DOHH2 (cell line): ENCODE measurements around the gene TSC2.
A peak's percentile ranks its signal among the peaks of the same experiment; 100 is the strongest.
"Not testable (repeated sequence)": the region's sequence is repeated elsewhere in the genome, so short reads cannot be mapped to it uniquely, and the experiment has no call there.

Experiments
- H3F3A ChIP-seq: fragments of 200-600 bp; sonication (generic), shearing (Covaris generic); 2 replicates; pipeline ENCODE4 v1.6.0; 2016; ENCODE audit warnings: antibody characterized with exemption, mild to moderate bottlenecking; ENCODE audit not compliant: control insufficient read depth, insufficient read depth
- H3K27ac ChIP-seq: fragments of 200-600 bp; sonication (generic); 2 replicates; pipeline ENCODE4 v1.5.1; 2014; ENCODE audit warnings: low read depth, mild to moderate bottlenecking, low read length, moderate library complexity
- H3K27me3 ChIP-seq: fragments of 200-600 bp; sonication (generic); 2 replicates; pipeline ENCODE4 v1.6.1; 2014; ENCODE audit warnings: mild to moderate bottlenecking, low read length, mixed read lengths; ENCODE audit not compliant: control insufficient read depth
- H3K36me3 ChIP-seq: fragments of 200-600 bp; sonication (generic); 2 replicates; pipeline ENCODE4 v1.6.1; 2014; ENCODE audit warnings: mild to moderate bottlenecking, low read length, moderate library complexity, mixed read lengths; ENCODE audit not compliant: control insufficient read depth
- H3K4me1 ChIP-seq: fragments of 200-600 bp; sonication (generic); 2 replicates; pipeline ENCODE4 v1.6.1; 2014; ENCODE audit warnings: mild to moderate bottlenecking, low read length, mixed read lengths; ENCODE audit not compliant: control insufficient read depth
- H3K4me2 ChIP-seq: fragments of 200-600 bp; sonication (generic); 2 replicates; pipeline ENCODE4 v1.6.0; 2014; ENCODE audit warnings: mild to moderate bottlenecking, low read length, moderate library complexity
- H3K4me3 ChIP-seq: fragments of 200-600 bp; sonication (generic); 2 replicates; pipeline ENCODE4 v1.5.1; 2014; ENCODE audit warnings: mild to moderate bottlenecking, low read length, mixed read lengths
- H3K79me2 ChIP-seq: fragments of 200-600 bp; sonication (generic); 2 replicates; pipeline ENCODE4 v1.6.1; 2014; ENCODE audit warnings: mild to moderate bottlenecking, low read length, mixed read lengths; ENCODE audit not compliant: control insufficient read depth
- H3K9me2 ChIP-seq: fragments of 200-600 bp; sonication (generic); replicated peaks from 2 replicates; pipeline ENCODE4 v1.6.1; 2014; ENCODE audit warnings: mild to moderate bottlenecking, low read length, mixed read lengths; ENCODE audit not compliant: control insufficient read depth
- H3K9me3 ChIP-seq: fragments of 200-600 bp; sonication (generic); 2 replicates; pipeline ENCODE4 v1.6.1; 2014; ENCODE audit warnings: antibody characterized with exemption, low read length, mixed read lengths; ENCODE audit not compliant: control insufficient read depth, insufficient read depth
- H4K20me1 ChIP-seq: fragments of 200-600 bp; sonication (generic); 2 replicates; pipeline ENCODE4 v1.6.0; 2014; ENCODE audit warnings: low read depth, mild to moderate bottlenecking, antibody characterized with exemption, low read length, moderate library complexity; ENCODE audit not compliant: control insufficient read depth, insufficient read depth
- EZH2phosphoT487 ChIP-seq: fragments of 200-600 bp; sonication (generic); IDR thresholded peaks from 2 replicates; pipeline ENCODE4 v1.6.1; 2017; ENCODE audit warnings: borderline replicate concordance, mild to moderate bottlenecking, antibody characterized with exemption, low read length, moderate library complexity, mixed read lengths
- TF ChIP-seq, protein P1 (sequence below): fragments of 200-600 bp; sonication (generic); IDR thresholded peaks from one replicate; pipeline ENCODE4 v1.5.1; 2014; ENCODE audit warnings: antibody characterized with exemption, mild to moderate bottlenecking, low read depth, low read length; ENCODE audit not compliant: poor library complexity, severe bottlenecking

The TSC2 gene

DNA sequence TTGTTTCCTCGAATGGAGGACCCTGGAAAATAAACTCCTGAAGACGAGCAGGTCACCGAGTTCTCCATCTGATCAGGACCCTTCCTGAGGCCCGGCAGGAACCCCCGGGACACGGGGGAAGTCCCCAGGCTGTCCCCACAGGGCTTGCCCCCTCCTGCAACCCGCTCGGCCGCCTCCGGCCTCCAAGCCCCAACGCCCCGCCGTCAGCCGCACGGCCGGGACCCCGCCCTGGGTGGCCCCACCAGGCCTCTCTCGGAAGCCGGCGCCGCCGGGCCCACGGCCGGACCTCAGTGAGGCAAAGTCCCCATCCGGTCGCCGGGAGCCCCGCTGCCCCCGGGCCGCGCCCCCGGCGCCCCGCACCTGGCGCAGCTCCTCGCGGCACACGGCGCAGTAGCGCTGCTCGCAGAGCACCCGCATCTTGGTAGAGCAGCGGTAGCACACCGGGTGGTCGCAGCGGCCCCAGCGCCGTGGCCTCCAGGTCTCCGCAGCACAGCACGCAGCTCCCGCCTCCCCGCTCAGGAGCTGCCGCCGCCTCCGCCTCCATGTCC is 38.5 kb upstream of the TSC2 start:
- Histone ChIP-seq H3K79me2 (peaks cover 64% of the 10 kb centered on the region), H3K27me3 (no peaks in the 10 kb centered on the region), H3K9me3 (no peaks in the 10 kb centered on the region), H3K4me3 (peak overlapping the region; percentile 88), H3K27ac (peak overlapping the region; percentile 59), H3F3A (no peaks in the 10 kb centered on the region), H3K4me2 (peak overlapping the region; percentile 93), H3K36me3 (peaks cover 51% of the 10 kb centered on the region), H3K9me2 (no peaks in the 10 kb centered on the region), H4K20me1 (peaks cover 28% of the 10 kb centered on the region), H3K4me1 (peaks cover 46% of the 10 kb centered on the region)
- no peak for TF ChIP-seq EZH2phosphoT487
- TF ChIP-seq, protein P1, sequence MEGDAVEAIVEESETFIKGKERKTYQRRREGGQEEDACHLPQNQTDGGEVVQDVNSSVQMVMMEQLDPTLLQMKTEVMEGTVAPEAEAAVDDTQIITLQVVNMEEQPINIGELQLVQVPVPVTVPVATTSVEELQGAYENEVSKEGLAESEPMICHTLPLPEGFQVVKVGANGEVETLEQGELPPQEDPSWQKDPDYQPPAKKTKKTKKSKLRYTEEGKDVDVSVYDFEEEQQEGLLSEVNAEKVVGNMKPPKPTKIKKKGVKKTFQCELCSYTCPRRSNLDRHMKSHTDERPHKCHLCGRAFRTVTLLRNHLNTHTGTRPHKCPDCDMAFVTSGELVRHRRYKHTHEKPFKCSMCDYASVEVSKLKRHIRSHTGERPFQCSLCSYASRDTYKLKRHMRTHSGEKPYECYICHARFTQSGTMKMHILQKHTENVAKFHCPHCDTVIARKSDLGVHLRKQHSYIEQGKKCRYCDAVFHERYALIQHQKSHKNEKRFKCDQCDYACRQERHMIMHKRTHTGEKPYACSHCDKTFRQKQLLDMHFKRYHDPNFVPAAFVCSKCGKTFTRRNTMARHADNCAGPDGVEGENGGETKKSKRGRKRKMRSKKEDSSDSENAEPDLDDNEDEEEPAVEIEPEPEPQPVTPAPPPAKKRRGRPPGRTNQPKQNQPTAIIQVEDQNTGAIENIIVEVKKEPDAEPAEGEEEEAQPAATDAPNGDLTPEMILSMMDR = no peak

DNA sequence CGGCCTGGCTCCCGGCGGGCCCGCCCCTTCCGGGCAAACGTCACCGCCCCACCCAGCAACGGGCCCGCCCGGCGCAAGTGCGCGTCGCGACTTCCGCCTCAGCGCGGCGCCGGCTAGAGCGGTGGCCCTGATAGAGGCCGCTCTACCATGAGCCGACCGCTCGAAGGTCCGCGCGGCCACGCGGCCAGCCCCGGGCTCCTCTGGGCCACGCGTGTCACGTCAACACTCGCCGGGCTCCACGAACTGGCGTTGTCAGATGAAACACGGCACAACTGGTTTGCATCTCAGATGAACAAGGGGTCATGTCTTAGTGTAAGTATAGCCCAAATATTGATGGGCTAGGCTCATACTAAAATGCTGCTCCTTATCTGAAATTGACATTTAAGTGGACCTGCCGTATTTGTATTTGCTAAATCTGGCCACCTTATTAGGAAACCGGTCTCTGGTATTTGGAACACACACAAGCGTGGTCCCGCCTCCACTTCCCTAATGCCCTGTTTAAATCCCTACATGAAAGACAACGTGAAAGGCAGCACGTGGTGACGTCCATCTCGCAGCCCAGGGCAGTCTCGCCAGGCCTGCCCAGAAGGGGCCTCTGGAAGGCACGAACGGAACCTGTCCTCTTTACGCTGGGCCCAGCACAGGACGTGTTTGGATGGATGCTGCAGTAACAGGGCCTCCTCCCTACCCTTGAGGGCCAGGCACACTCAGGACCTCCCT is 37.8 kb upstream of the TSC2 start, which contains the start of gene ZNF598:
ZNF598 (minus strand) TSS at position 31 of the 720 bp plus-strand sequence.
- no peak for TF ChIP-seq EZH2phosphoT487
- TF ChIP-seq, protein P1 = no peak

DNA sequence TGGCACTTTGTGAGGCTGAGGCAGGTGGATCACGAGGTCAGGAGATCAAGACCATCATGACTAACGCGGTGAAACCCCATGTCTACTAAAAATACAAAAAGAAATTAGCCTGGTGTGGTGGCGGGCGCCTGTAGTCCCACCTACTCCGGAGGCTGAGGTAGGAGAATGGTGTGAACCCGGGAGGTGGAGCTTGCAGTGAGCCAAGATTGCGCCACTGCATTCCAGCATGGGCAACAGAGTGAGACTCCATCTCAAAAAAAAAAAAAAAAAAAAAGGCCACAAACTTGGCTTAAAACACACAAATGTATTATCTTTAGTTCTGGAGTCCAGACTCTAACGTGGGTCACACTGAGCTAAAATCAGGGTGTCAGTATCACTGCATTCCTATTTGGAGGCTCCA is 36.1 kb upstream of the TSC2 start:
- H3F3A ChIP-seq, H3K9me2 ChIP-seq, H3K27ac ChIP-seq, H3K4me2 ChIP-seq, H3K4me3 ChIP-seq, H3K9me3 ChIP-seq, H3K27me3 ChIP-seq: not testable (repeated sequence)
- H4K20me1 ChIP-seq = peaks cover 20% of the 10 kb centered on the region
- H3K36me3 ChIP-seq = peaks cover 30% of the 10 kb centered on the region
- peaks cover 39% of the 10 kb centered on the region for H3K79me2 ChIP-seq
- H3K4me1 ChIP-seq = peaks cover 26% of the 10 kb centered on the region

More for the DNA sequence above, 37.8 kb upstream of the TSC2 start, which contains the start of gene ZNF598:
- Histone ChIP-seq H3K9me2 (no peaks in the 10 kb centered on the region), H3K4me1 (peaks cover 41% of the 10 kb centered on the region), H3F3A (no peaks in the 10 kb centered on the region), H3K36me3 (peaks cover 46% of the 10 kb centered on the region), H3K4me2 (peak within 1 kb of the TSS; percentile 93), H3K9me3 (no peaks in the 10 kb centered on the region), H3K27me3 (no peaks in the 10 kb centered on the region), H3K27ac (peak within 1 kb of the TSS; percentile 61), H3K4me3 (peak within 1 kb of the TSS; percentile 88), H3K79me2 (peaks cover 57% of the 10 kb centered on the region), H4K20me1 (peaks cover 28% of the 10 kb centered on the region)

DNA sequence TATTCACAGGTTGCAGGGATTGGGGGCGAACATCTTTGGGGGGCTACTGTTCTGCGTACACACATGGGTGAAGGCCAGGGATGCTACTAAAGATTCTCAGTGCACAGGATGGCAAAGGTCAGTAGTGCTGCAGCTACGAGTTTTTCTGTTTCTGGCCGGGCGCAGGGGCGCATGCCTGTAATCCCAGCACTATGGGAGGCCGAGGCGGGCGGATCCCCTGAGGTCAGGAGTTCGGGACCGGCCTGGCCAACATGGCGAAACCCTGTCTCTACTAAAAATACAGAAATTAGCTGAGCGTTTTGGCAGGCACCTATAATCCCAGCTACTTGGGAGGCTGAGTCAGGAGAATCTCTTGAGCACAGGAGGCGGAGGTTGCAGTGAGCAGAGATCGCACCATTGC is 34.3 kb upstream of the TSC2 start:
- Histone ChIP-seq H3K4me1 (peaks cover 8% of the 10 kb centered on the region), H3K9me3 (no peaks in the 10 kb centered on the region), H3F3A (no peaks in the 10 kb centered on the region), H4K20me1 (peaks cover 2% of the 10 kb centered on the region), H3K9me2 (no peaks in the 10 kb centered on the region), H3K4me2 (no peak overlapping the region), H3K36me3 (peaks cover 12% of the 10 kb centered on the region), H3K27me3 (peaks cover 4% of the 10 kb centered on the region), H3K79me2 (peaks cover 21% of the 10 kb centered on the region), H3K27ac (no peak overlapping the region), H3K4me3 (no peak overlapping the region)
- TF ChIP-seq EZH2phosphoT487 = no peak
- TF ChIP-seq, protein P1 = no peak
